ENCODE results near the gene RPL11.

- TF ChIP-seq CTCF (conservative IDR thresholded peaks at IDR 0.05 in 1 of 2, IDR thresholded peaks at IDR 0.05 in 1 of 2; ENCODE audit: extremely low read depth in 1 of 2, insufficient read depth in 1 of 2, low read depth in 1 of 2, low read length in 2 of 2) (no peak), EZH2 (IDR thresholded peaks at IDR 0.05; ENCODE audit: borderline replicate concordance, low read length) (no peak)
These were observed 46.3 kb upstream of the RPL11 start for GRCh38 chr1:23645338-23645737.
